ENCODE data around the gene SURF6.
"Not testable (repeated sequence)": the region's sequence is repeated elsewhere in the genome, so short reads cannot be mapped to it uniquely, and the experiment has no call there.

The SURF6 gene

DNA sequence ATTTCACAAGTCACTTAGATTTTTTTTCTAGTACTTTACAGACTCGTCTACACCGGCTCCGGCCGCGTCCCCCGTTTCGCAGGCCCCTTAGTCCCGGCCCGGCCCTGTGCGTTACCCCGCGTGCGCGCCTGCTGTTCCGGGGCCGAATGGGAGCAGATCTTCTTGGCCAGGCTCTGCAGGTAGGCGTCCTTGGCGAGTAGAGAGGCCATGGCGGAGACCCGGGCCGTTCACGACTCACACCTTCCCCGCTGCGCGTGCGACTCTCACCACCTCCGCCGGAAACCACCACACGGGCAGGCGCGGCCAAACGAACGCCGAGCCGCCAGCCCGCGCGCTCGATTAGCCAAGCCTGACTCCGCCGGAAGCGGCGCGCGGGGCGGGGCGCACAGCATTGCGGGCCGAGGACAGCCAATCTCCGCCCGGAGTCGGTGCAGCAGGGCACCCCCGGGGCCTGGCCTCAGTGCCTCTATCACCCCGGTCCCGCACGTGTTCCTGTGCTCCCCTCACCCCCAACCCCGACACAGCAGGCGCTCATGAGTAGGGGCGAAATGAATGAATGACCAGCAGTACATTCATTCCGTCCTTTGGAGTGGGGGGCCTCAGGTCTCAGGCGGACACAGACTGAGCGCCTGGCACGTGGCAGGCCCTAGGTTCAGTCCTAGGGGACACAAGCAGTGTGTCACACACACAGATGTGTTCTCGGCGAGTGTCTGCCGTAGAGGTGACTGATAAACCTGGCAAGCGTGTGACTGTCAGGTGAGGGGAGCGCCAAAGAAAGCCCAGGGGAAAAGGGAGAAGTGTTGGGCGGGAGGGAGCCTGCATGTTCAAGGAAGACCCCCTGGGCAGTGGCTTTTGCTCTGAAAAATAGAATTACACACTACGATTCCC lies at the start of gene SURF6:
Gene SURF6 (minus strand): TSS at position 265 of the 888 bp plus-strand sequence. CDS start 56 bp downstream, at position 209.
- peak; percentile 90 to 97 for DNase-seq (ENCODE audit: low spot score in 2 of 2)
- Mint-ChIP-seq H3K9me3 (no peaks in the 10 kb centered on the region), H3K4me1 (peaks cover 54% of the 10 kb centered on the region), H3K4me3 (peak within 1 kb of the TSS; percentile 90), H3K27ac (peak within 1 kb of the TSS; percentile 93), H3K36me3 (peaks cover 87% of the 10 kb centered on the region)
- ATAC-seq = peak; percentile 95

DNA sequence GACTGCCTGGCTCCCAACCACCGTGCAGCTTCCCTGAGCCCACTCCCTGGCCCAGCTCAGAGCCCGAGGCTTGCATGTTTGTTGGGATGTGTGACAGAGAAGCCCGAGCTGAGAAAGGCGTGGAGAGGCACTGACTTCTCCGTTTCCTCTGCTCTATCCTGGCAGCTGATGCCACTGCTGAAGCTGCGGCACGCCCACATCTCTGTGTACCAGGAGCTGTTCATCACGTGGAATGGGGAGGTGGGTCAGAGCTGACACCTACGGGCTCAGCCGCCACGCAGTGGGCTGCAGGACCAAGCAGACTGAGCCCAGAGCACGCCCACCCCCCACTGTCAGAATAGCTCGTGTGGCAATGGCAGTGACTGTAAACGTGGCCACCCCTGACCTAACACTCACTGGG lies 49.5 kb upstream of the SURF6 start:
- no peak overlapping the region for H3K4me3 Mint-ChIP-seq
- H3K4me1 Mint-ChIP-seq = no peaks in the 10 kb centered on the region
- DNase-seq (ENCODE audit: low spot score in 2 of 2) (no peak), ATAC-seq (no peak)
- no peaks in the 10 kb centered on the region for H3K36me3 Mint-ChIP-seq
- H3K9me3 Mint-ChIP-seq = no peaks in the 10 kb centered on the region
- no peak overlapping the region for H3K27ac Mint-ChIP-seq

DNA sequence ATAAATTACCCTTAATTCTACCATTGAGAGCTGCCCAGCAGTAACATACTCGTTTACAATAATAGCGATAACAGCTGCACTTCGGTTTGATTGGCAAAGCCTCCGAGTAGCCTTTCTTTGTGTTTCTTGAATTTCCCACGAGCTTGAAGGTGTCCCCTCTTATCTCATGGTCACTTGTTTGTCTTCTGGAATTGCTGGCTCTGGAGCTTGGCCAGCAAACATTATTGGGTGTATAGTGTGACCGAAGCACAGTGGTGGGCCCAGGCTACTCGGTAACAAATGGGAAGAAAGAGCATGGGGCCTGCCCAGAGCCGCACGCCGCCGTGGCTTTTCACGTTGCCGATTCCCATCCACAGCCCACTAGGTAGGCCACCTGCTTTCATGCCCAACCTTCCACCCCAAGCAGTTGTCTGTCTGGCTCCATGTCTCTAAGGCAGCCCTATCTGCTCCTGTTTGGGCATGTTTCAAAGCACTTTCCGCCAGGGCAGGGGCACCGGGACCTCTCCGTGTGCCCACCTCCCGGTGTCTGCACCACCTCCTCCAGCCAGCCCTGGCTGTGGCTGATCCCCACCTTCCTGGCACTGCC lies 48.8 kb upstream of the SURF6 start:
- Mint-ChIP-seq H3K27ac (no peak overlapping the region), H3K9me3 (no peaks in the 10 kb centered on the region), H3K4me3 (no peak overlapping the region), H3K36me3 (no peaks in the 10 kb centered on the region), H3K4me1 (no peaks in the 10 kb centered on the region)
- no peak for ATAC-seq
- no peak for DNase-seq (ENCODE audit: low spot score in 2 of 2)

DNA sequence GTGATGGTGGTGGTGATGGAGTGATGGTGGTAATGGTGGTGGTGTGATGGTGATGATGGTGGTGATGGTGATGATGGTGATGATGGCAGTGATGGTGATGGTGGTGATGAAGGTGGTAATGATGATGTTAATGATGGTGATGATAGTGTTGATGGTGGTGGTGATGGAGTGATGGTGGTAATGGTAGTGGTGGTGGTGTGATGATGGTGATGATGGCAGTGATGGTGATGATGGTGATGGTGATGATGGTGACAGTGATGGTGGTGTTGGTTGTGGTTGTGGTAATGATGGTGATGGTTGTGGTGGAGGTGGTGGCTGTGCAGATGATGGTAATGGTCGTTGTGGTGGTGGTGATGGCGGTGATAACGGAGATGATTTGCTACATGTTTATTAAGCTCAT lies 47.5 kb upstream of the SURF6 start:
- DNase-seq (ENCODE audit: low spot score in 2 of 2) (no peak), ATAC-seq (no peak)
- no peaks in the 10 kb centered on the region for H3K9me3 Mint-ChIP-seq
- no peaks in the 10 kb centered on the region for H3K4me1 Mint-ChIP-seq
- H3K27ac Mint-ChIP-seq = no peak overlapping the region
- no peaks in the 10 kb centered on the region for H3K36me3 Mint-ChIP-seq
- H3K4me3 Mint-ChIP-seq = no peak overlapping the region

DNA sequence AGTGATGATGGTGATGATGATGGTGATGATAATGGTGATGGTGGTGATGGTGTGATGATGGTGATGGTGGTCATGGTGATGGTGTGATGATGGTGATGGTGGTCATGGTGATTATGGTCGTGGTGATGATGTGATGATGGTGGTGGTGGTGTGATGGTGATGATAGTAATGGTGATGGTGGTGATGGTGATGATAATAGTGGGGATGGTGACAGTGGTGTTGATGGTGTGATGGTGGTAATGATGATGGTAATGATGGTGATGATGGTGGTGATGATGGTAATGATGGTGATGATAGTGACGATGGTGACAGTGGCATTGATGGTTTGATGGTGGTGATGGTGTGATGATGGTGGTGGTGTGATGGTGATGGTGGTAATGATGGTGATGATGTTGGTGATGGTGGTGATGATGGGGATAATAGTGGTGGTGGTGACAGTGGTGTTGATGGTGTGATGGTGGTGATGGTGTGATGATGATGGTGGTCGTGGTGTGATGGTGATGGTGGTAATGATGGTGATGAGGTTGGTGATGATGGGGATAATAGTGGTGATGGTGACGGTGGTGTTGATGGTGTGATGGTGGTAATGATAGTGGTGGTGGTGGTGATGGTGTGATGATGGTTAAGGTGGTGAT lies 46.6 kb upstream of the SURF6 start:
- DNase-seq (ENCODE audit: low spot score in 2 of 2) (no peak), ATAC-seq (peak; percentile 20)
- H3K27ac Mint-ChIP-seq = no peak overlapping the region
- no peaks in the 10 kb centered on the region for H3K4me1 Mint-ChIP-seq
- H3K9me3 Mint-ChIP-seq = no peaks in the 10 kb centered on the region
- H3K36me3 Mint-ChIP-seq = no peaks in the 10 kb centered on the region
- no peak overlapping the region for H3K4me3 Mint-ChIP-seq

DNA sequence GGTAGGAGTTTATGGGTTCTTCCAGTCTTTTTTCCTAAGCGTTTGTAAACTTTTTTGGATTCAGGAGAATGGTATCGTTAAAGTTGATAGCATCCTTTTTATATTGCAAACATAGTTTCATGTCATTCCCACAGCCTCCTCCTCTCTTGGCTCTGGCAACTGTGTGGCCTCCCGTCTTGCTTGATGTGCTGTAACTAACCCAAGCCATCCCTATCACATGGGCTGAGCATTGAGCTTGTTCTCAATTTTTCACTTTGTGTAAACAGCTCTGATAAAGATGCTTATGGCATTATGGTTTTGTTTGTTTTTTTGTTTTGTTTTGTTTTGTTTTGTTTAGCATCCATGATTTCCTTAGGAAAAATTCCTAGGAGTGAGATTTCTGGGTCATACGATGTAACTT lies 44.7 kb upstream of the SURF6 start:
- Mint-ChIP-seq H3K4me1 (no peaks in the 10 kb centered on the region), H3K36me3 (no peaks in the 10 kb centered on the region), H3K4me3 (no peak overlapping the region), H3K27ac (no peak overlapping the region), H3K9me3 (no peaks in the 10 kb centered on the region)
- ATAC-seq (no peak), DNase-seq (ENCODE audit: low spot score in 2 of 2) (no peak)

DNA sequence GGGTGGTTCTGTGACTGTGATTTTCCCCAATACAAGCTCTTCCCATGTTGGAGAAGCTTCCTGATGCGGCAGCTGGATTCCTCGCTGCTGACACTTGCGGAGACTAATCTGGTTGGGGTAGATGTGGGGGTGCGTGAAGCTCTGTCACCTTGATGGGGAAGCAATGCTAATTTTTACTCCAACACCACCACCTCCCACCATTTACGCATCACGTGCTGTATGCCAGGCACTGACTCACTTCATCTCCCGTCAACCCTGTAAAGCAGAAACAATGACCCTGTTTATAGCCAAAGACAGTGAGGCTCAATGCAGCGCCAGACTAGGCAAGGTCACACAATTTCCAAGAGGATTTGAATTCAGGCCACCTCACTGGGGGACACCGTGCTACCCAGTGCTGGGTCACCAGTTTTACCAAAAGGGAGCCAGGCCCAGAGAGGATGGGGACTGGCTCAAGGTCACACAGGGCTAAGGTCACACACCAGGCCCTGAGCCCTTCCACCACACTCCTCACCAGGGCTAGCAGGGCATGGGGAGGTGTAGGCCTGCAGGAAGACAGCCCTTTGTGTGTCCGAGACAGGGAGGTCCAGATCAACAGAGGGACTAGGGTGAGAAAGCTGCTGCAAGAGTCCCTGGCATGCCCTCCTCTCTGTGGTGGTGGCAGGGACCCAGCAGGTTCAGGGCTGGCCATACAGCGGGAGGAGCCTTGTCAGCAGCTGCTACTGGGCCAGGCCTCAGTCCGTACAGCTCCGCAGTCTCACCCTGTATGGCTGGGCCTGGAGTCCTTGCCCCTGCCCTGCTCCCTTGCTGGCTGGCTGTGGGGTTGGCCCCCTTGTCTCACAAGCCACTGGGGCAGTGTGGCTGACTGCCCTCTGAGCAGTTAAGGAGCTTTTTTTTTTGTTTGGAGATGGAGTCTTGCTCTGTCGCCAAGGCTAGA lies 43.4 kb upstream of the SURF6 start:
- Mint-ChIP-seq H3K4me3 (no peak overlapping the region), H3K9me3 (no peaks in the 10 kb centered on the region), H3K27ac (no peak overlapping the region), H3K4me1 (no peaks in the 10 kb centered on the region), H3K36me3 (peaks cover 10% of the 10 kb centered on the region)
- DNase-seq (ENCODE audit: low spot score in 2 of 2) = no peak
- ATAC-seq = no peak

DNA sequence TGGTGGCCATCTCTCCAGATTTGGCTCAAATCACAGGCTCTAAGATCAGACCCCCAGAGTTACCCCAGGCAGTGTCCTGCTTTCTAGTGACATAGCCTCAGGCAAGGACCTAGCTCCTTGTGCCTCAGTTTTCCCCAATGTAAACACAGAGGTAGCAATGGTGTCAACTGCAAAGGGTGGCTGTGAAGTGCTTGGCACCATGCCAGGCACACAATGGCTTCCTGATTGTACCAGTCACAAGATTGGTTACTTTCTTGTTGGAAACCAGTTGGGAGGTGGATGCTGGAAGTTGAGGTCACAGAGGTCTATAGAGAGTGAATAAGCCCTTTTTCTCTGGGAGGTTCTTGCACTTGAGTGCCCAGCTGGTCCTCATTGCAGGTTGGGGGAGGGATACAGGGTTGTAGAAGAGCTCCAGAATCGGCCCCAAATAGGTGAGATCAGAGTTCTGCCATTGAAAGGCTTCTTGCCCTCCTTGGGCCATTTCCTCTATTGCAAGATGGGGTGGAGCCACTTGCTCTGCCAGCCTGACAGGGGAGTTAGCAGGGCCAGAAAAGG lies 42.5 kb upstream of the SURF6 start:
- peaks cover 20% of the 10 kb centered on the region for H3K36me3 Mint-ChIP-seq
- no peak overlapping the region for H3K27ac Mint-ChIP-seq
- H3K4me3 Mint-ChIP-seq = no peak overlapping the region
- no peaks in the 10 kb centered on the region for H3K9me3 Mint-ChIP-seq
- ATAC-seq = no peak
- H3K4me1 Mint-ChIP-seq = no peaks in the 10 kb centered on the region
- no peak for DNase-seq (ENCODE audit: low spot score in 2 of 2)

DNA sequence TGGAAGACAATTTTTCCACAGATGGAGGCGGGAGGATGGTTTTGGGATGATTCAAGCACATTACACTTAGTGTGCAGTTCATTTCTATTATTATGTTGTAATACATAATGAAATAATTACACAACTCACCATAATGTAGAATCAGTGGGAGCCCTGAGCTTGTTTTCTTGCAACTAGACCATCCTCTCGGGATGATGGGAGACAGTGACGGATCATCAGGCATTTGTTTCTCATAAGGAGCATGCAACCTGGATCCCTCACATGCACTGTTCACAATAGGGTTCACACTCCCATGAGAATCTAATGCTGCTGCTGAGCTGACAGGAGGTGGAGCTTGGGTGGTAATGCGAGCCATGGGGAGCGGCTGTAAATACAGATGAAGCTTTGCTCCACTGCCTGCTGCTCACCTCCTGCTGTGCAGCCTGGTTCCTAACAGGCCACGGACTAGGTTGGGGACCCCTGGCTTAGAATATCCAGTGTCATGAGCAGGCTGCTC lies 41.8 kb upstream of the SURF6 start:
- peak overlapping the region; percentile 89 for H3K4me3 Mint-ChIP-seq
- DNase-seq (ENCODE audit: low spot score in 2 of 2) (no peak), ATAC-seq (no peak)
- H3K27ac Mint-ChIP-seq = no peak overlapping the region
- H3K9me3 Mint-ChIP-seq = no peaks in the 10 kb centered on the region
- H3K4me1 Mint-ChIP-seq = peaks cover 7% of the 10 kb centered on the region
- peaks cover 27% of the 10 kb centered on the region for H3K36me3 Mint-ChIP-seq

DNA sequence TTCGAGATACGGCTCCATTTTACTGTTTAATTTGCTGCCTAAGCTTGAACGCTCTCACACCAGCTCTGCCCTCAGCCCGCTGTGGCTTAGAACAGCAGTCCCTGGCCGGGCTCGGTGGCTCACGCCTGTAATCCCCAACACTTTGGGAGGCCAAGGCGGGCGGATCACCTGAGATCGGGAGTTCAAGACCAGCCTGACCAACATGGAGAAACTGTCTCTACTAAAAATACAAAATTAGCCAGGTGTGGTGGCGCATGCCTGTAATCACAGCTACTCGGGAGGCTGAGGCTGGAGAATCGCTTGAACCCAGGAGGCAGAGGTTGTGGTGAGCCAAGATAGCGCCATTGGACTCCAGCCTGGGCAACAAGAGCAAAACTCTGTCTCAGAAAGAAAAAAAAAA lies 41.3 kb upstream of the SURF6 start:
- not testable (repeated sequence) for DNase-seq (ENCODE audit: low spot score in 2 of 2); H3K9me3 Mint-ChIP-seq; H3K27ac Mint-ChIP-seq; ATAC-seq
- H3K4me3 Mint-ChIP-seq = peak overlapping the region; percentile 89
- H3K36me3 Mint-ChIP-seq = peaks cover 32% of the 10 kb centered on the region
- peaks cover 12% of the 10 kb centered on the region for H3K4me1 Mint-ChIP-seq

DNA sequence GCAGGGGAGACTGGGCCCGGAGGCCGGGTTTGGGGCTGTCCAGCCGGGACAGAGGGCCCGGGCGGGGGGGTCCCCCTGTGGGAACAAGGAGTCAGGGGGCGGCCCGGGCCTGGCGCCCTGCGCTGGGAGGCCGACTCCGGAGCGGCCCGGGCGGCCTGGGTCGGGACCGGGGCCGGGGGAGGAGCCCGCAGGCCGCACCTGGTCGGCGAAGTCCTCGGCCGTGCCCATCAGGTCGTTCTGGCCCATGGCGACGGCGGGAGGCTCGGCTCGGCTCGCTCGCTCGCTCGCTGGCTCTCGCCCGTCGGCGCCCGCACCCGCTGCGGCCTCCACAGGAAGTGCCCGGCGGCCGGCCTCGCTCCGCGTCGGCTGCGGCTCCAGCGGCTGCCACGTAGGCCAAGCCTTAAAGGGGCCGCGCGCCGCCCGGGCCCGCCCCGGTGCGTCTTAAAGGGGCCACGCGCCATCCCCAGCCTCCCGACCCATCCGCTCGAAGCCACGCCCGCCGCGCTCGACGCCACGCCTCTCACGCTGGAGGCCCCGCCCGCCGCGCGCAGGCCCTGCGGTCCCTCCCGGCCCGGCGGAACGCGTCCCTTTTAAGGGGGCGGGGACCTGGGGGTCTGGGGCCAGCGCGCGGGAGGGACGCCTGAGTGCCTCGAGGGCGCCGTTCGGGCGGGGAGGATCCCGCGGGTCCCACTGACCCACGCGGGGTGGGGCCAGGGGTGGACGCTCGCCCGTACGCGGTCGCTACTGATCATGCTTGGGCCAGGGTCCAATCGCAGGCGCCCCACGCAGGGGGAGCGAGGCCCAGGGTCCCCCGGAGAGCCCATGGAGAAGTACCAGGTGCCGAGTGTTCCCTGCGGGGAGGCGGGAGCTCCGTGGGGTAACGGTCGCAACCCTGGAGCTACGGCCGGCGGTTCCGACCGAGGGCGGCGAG lies 40.0 kb upstream of the SURF6 start, which contains the start of the genes STKLD1 and SURF4:
Gene STKLD1 (plus strand): TSS at position 643 of the 931 bp plus-strand sequence. CDS start 108 bp downstream, at position 751.
Gene SURF4 (minus strand): TSS at position 337 of the 931 bp plus-strand sequence. CDS start 91 bp downstream, at position 246.
- Mint-ChIP-seq H3K36me3 (peaks cover 44% of the 10 kb centered on the region), H3K4me3 (peak within 1 kb of the TSS; percentile 89), H3K9me3 (no peaks in the 10 kb centered on the region), H3K4me1 (peaks cover 24% of the 10 kb centered on the region), H3K27ac (peak within 1 kb of the TSS; percentile 98)
- DNase-seq (ENCODE audit: low spot score in 2 of 2) = peak; percentile 96 to 98
- ATAC-seq = peak; percentile 82

DNA sequence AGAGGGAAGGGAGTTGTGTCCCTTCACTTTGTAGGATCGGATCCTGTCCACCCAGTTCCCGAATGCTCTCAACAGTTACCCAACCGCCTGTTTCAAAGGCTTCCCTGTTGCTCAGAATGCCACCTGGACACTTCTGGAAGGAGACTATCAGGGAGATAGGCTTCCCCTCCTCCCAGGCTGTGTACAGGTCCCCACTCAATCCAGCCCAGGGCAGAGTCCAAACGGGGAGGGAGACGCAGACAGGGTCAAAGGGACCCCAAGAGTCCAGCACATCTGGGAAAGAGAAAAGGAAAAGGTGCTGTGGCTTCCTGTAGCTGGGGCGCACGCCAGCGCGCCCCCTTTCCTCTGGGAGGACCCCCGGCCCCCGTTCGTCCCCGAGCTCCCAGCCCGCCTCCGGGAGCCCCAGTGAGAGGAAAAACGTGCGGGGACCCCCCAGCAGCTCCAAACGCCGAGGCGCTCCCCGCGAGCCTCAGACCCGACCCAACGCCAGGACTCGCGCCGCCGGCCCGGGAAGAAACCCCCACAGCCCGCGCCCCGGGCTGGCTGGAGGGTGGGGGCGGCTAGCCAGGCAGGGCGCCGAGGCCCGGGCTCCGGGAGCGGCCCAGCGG lies 39.2 kb upstream of the SURF6 start:
- DNase-seq (ENCODE audit: low spot score in 2 of 2) (peak; percentile 31 to 78), ATAC-seq (no peak)
- H3K4me1 Mint-ChIP-seq = peaks cover 32% of the 10 kb centered on the region
- H3K27ac Mint-ChIP-seq = peak overlapping the region; percentile 98
- H3K36me3 Mint-ChIP-seq = peaks cover 52% of the 10 kb centered on the region
- no peaks in the 10 kb centered on the region for H3K9me3 Mint-ChIP-seq
- H3K4me3 Mint-ChIP-seq = peak overlapping the region; percentile 89

DNA sequence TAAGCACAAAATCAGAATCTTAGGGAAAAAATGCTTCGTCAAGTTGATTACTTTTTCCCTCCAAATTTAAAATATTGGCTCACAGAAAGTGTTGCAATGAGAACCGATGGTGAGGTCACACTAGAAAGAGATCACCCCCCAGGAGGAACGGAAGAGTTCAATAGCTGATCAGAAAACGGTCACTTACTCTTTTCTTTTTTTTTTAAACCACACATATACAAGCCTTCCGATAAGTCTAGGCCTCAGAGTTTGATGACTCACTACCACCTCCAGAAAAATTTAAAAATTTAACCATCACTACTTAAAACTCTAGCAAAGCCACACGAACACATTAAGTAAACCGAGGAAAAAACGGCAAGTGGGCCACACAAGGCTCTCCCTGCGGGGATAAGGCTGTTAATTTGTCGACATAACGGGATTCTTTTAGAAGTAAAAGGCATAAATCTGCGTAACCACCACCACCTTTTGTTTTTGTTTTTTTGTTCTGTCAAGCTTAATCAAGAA lies 38.7 kb upstream of the SURF6 start:
- peaks cover 38% of the 10 kb centered on the region for H3K4me1 Mint-ChIP-seq
- H3K4me3 Mint-ChIP-seq = peak overlapping the region; percentile 89
- DNase-seq (ENCODE audit: low spot score in 2 of 2) (no peak), ATAC-seq (peak; percentile 44)
- peak overlapping the region; percentile 98 for H3K27ac Mint-ChIP-seq
- peaks cover 58% of the 10 kb centered on the region for H3K36me3 Mint-ChIP-seq
- H3K9me3 Mint-ChIP-seq = no peaks in the 10 kb centered on the region

Data from stimulated activated effector memory CD8-positive, alpha-beta T cell treated with anti-CD3 and anti-CD28 coated beads, Interleukin-12 subunit alpha, Interleukin-12 subunit beta, amount 100 ng/mL, for 72 hours (primary cell).